Endodermal cell (in vitro differentiated cells): ENCODE measurements around the gene LRMDA. TPM values are rescaled to one million over a fixed set of nuclear protein-coding genes. Genes with fewer than 3 reads are reported as not detected.
A peak's percentile ranks its signal among the peaks of the same experiment; 100 is the strongest.

Experiments used
- DNase-seq: peaks from one replicate; pipeline ENCODE4 v3.0.0-alpha.2; 2017
- H3K27ac ChIP-seq: 2 replicates; pipeline ENCODE4 v1.5.1; 2013; ENCODE audit warnings: mild to moderate bottlenecking, low read depth, low read length, moderate library complexity
- H3K27me3 ChIP-seq: 2 replicates; pipeline ENCODE4 v1.6.1; 2013; ENCODE audit warnings: mild to moderate bottlenecking, low read length, moderate library complexity; ENCODE audit not compliant: insufficient read depth, control insufficient read depth, poor library complexity, severe bottlenecking
- H3K36me3 ChIP-seq: 2 replicates; pipeline ENCODE4 v1.7.0; 2013; ENCODE audit warnings: mild to moderate bottlenecking, low read length, moderate library complexity; ENCODE audit not compliant: control insufficient read depth, insufficient read depth
- H3K4me1 ChIP-seq: one replicate; pipeline ENCODE4 v1.7.0; 2013; ENCODE audit warnings: low read length; ENCODE audit not compliant: control insufficient read depth, insufficient read depth
- H3K4me3 ChIP-seq: 2 replicates; pipeline ENCODE4 v1.5.1; 2013; ENCODE audit warnings: mild to moderate bottlenecking, low read length, moderate library complexity
- H3K9ac ChIP-seq: 2 replicates; pipeline ENCODE4 v1.6.1; 2013; ENCODE audit warnings: mild to moderate bottlenecking, low read length, moderate library complexity; ENCODE audit not compliant: poor library complexity, severe bottlenecking; ENCODE audit errors: extremely low read depth
- H3K9me3 ChIP-seq: 2 replicates; pipeline ENCODE4 v1.6.1; 2013; ENCODE audit warnings: mild to moderate bottlenecking, low read length, moderate library complexity; ENCODE audit not compliant: control insufficient read depth
- H3K27ac Mint-ChIP-seq: 2 replicates; pipeline ENCODE4 v1.8.0; 2020; ENCODE audit warnings: mixed read lengths
- H3K27me3 Mint-ChIP-seq: 2 replicates; pipeline ENCODE4 v1.8.0; 2021; ENCODE audit warnings: mild to moderate bottlenecking, mixed read lengths; ENCODE audit not compliant: insufficient read depth
- H3K36me3 Mint-ChIP-seq: 2 replicates; pipeline ENCODE4 v1.8.0; 2020; ENCODE audit warnings: low read depth, mixed read lengths
- H3K4me1 Mint-ChIP-seq: 2 replicates; pipeline ENCODE4 v1.8.0; 2020; ENCODE audit warnings: mixed read lengths
- H3K4me3 Mint-ChIP-seq: 2 replicates; pipeline ENCODE4 v1.8.0; 2020; ENCODE audit warnings: mild to moderate bottlenecking, moderate library complexity, mixed read lengths
- H3K9me3 Mint-ChIP-seq: 2 replicates; pipeline ENCODE4 v1.8.0; 2020; ENCODE audit warnings: mild to moderate bottlenecking, mixed read lengths
- WGBS, 2 experiments: methylation state at CpG; one replicate each; pipeline versions ENCODE4 v1.1.5 to v1.1.7; 2013; ENCODE audit warnings: missing lambda C conversion rate in 2 of 2, mixed read lengths in 1 of 2; ENCODE audit not compliant: insufficient coverage in 1 of 2, insufficient read length in 1 of 2; 5-methylcytosine and 5-hydroxymethylcytosine counted together
- total RNA-seq, 2 donors: library from RNA; stranded (reverse); fragmentation: NEBNext Ultra II Directional in 1 of 2; extraction: Animal tissue kit (Norgen Biotek cat#: 25700) in 1 of 2; gene quantifications; 2 replicates in 1 of 2; 3 replicates in 1 of 2; pipeline ENCODE4 v1.2.1, GENCODE V29; 2021
- TF ChIP-seq, protein P1 (sequence below): fragments of 200-600 bp; sonication (generic); conservative IDR thresholded peaks from 2 replicates; pipeline ENCODE4 v1.5.0; 2021; ENCODE audit warnings: antibody characterized with exemption, mild to moderate bottlenecking

Gene LRMDA
- total RNA-seq, 2 donors from 2014 or later: 1.7 to 5.1 TPM

DNA sequence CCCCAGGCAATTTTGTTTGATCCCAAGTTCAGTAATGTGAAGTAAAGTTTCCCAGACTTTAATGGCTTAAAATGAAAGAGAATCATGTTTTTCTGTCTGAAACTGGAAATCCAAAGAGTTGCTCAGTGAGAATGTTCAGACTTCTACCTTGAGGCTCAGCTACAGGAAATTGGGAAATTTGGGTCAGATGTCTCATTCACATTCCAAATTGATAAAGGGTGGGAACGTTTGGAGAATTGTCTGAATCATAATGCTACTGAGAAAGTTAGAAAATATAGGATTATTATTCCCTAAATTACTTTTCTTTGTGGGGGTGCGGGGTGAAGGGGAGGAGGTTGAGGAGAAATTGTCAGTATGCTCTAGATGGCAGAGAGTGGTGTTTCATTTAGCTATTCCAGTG lies 773.9 kb downstream of the LRMDA start:
- H3K27ac ChIP-seq: no peak overlapping the region
- H3K27me3 ChIP-seq: no peaks in the 10 kb centered on the region
- 80 to 87% methylated on average over 1 to 2 of the region's 2 CpGs for WGBS, 2 experiments
- H3K27me3 Mint-ChIP-seq: peaks cover 8% of the 10 kb centered on the region
- no peak overlapping the region for H3K27ac Mint-ChIP-seq
- no peak for DNase-seq
- no peak overlapping the region for H3K9ac ChIP-seq
- H3K9me3 ChIP-seq: no peaks in the 10 kb centered on the region
- H3K4me1 ChIP-seq: no peaks in the 10 kb centered on the region
- no peaks in the 10 kb centered on the region for H3K36me3 Mint-ChIP-seq
- H3K4me3 Mint-ChIP-seq: no peak overlapping the region
- H3K4me1 Mint-ChIP-seq: peaks cover 4% of the 10 kb centered on the region
- TF ChIP-seq, protein P1, sequence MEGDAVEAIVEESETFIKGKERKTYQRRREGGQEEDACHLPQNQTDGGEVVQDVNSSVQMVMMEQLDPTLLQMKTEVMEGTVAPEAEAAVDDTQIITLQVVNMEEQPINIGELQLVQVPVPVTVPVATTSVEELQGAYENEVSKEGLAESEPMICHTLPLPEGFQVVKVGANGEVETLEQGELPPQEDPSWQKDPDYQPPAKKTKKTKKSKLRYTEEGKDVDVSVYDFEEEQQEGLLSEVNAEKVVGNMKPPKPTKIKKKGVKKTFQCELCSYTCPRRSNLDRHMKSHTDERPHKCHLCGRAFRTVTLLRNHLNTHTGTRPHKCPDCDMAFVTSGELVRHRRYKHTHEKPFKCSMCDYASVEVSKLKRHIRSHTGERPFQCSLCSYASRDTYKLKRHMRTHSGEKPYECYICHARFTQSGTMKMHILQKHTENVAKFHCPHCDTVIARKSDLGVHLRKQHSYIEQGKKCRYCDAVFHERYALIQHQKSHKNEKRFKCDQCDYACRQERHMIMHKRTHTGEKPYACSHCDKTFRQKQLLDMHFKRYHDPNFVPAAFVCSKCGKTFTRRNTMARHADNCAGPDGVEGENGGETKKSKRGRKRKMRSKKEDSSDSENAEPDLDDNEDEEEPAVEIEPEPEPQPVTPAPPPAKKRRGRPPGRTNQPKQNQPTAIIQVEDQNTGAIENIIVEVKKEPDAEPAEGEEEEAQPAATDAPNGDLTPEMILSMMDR: no peak
- H3K4me3 ChIP-seq: no peak overlapping the region
- H3K36me3 ChIP-seq: no peaks in the 10 kb centered on the region
- no peaks in the 10 kb centered on the region for H3K9me3 Mint-ChIP-seq

- 92 to 96% methylated on average over 4 to 8 of the region's 8 CpGs for WGBS, 2 experiments
- Mint-ChIP-seq H3K36me3 (no peaks in the 10 kb centered on the region), H3K4me1 (peaks cover 4% of the 10 kb centered on the region), H3K4me3 (no peak overlapping the region), H3K27me3 (peaks cover 12% of the 10 kb centered on the region), H3K9me3 (no peaks in the 10 kb centered on the region), H3K27ac (no peak overlapping the region)
- no peak for DNase-seq
- Histone ChIP-seq H3K36me3 (no peaks in the 10 kb centered on the region), H3K27me3 (no peaks in the 10 kb centered on the region), H3K27ac (no peak overlapping the region), H3K4me1 (no peaks in the 10 kb centered on the region), H3K9ac (no peak overlapping the region), H3K4me3 (no peak overlapping the region), H3K9me3 (no peaks in the 10 kb centered on the region)
- TF ChIP-seq, protein P1: no peak
These were observed 775.5 kb downstream of the LRMDA start for GRCh38 chr10:76206797-76207352.

DNA sequence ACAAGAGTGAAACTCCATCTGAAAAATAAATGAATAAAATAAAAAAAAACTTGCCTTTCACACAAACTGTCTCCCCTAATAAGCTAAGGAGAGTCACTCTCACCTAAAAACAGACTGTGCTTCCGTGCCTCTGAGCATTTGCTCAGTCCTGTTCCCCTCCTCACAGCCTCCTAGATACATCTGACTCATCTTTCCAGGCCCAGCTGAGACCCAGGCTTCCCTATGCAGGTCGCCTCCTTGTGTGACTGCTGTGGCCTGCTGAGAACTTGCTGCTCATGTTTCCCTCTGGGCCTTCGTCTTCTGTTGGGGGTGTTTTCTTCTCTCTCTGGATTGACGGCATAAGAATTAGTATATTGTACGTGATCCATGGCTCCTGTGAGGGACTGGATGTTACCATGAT lies 777.7 kb downstream of the LRMDA start:
- H3K27me3 Mint-ChIP-seq: peaks cover 13% of the 10 kb centered on the region
- H3K4me3 Mint-ChIP-seq: no peak overlapping the region
- no peaks in the 10 kb centered on the region for H3K4me1 ChIP-seq
- H3K9me3 Mint-ChIP-seq: no peaks in the 10 kb centered on the region
- H3K4me1 Mint-ChIP-seq: peaks cover 4% of the 10 kb centered on the region
- no peak overlapping the region for H3K27ac ChIP-seq
- H3K27ac Mint-ChIP-seq: no peak overlapping the region
- TF ChIP-seq, protein P1: no peak
- H3K9me3 ChIP-seq: no peaks in the 10 kb centered on the region
- no peaks in the 10 kb centered on the region for H3K36me3 ChIP-seq
- no peaks in the 10 kb centered on the region for H3K36me3 Mint-ChIP-seq
- 80% methylated on average over 3 of the region's 5 CpGs; no CpG with 5 or more reads in 1 of the 2 experiments for WGBS, 2 experiments
- H3K4me3 ChIP-seq: no peak overlapping the region
- DNase-seq: peak; percentile 49
- H3K9ac ChIP-seq: no peak overlapping the region
- H3K27me3 ChIP-seq: no peaks in the 10 kb centered on the region
